Measurements from ENCODE around the gene SHOX. TPM values are rescaled to one million over a fixed set of nuclear protein-coding genes. Genes with fewer than 3 reads are reported as not detected.

Gene SHOX
- total and polyA plus RNA-seq, 12 donors = not detected

DNA sequence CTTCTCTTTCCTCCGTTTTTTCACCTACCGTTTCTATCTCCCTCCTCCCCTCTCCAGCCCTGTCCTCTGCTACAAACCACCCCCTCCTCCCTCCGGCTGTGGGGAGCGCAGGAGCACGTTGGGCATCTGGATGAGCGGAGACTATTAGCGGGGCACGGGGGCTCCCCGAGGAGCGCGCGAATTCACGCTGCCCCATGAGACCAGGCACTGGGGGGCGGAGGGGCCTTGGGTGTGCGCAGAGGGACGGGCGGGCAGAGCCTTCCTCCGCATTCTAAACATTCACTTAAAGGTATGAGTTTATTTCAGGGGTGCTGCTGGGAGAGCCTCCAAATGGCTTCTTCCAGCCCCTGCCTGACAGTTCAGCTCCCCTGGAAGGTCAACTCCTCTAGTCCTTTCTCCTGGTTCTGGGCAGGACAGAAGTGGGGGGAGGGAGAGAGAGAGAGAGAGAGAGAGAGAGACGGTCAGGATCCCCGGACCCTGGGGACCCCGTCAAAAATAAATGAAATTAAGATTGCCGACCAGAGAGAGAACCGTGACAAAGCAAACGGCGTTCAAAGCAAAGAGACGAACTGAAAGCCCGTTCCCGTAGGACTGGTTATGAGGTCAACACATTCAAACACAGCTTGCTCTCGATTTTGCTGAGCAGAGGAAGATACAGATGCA is 5.0 kb downstream of the SHOX start:
- H3K4me3 ChIP-seq = no peak overlapping the region
- H3K9me3 ChIP-seq (replicated peaks in 1 of 3) = no peaks in the 10 kb centered on the region
- H3K27me3 ChIP-seq = peaks cover 83% of the 10 kb centered on the region
- TF ChIP-seq CTCF (IDR thresholded peaks at IDR 0.05) (no peak), POLR2A (IDR thresholded peaks at IDR 0.05) (no peak)
- no peaks in the 10 kb centered on the region for H3K36me3 ChIP-seq (replicated peaks in 1 of 2)
- intact Hi-C loops (cut with DNase I) = no loop called here
- H3K27ac ChIP-seq = no peak overlapping the region
- 1 to 3% (median 2%) methylated on average over 18 to 29 of the region's 29 CpGs for WGBS, 4 donors
- H3K4me1 ChIP-seq (replicated peaks in 1 of 2) = no peaks in the 10 kb centered on the region
- no peak for DNase-seq

DNA sequence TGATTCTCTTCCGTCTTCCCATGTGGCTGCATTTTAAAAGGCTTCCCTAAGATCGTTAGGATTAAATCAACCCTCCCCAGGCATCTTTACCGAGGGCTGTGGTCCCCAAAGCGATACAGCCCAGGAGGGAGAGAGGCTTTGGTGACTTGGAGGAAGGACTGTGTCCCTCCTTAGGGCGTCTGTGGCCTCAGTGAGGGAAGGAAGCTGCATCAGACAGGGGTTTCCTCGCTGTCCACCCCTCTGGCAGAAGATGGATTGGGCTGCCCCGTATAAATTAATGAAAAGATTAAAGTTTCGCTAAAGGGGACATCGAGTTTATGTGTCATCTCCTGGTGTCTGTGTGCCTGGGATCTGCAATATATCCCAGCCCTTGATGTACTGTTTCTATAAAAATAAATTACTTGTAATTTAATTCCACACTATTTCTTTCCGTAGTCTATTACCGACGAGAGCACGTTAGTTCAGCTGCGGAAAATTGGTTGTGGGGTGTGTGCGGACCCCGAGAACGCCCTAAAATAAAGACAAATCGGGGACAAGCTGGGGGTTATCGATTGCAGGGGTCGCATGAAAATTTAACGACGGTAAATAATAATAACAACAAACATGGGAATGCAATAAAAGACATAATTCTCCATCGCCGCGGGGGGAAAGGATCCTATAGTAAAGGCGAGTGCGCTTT is 6.5 kb downstream of the SHOX start:
- 2 to 4% (median 2%) methylated on average over 27 of the region's 27 CpGs for WGBS, 4 donors
- Histone ChIP-seq H3K27ac (no peak overlapping the region), H3K36me3 (replicated peaks in 1 of 2) (no peaks in the 10 kb centered on the region), H3K27me3 (peaks cover 82% of the 10 kb centered on the region), H3K4me3 (no peak overlapping the region), H3K9me3 (replicated peaks in 1 of 3) (no peaks in the 10 kb centered on the region), H3K4me1 (replicated peaks in 1 of 2) (no peaks in the 10 kb centered on the region)
- intact Hi-C loops (cut with DNase I) = no loop called here
- DNase-seq = no peak
- TF ChIP-seq POLR2A (IDR thresholded peaks at IDR 0.05) (no peak), CTCF (IDR thresholded peaks at IDR 0.05) (no peak)

- DNase-seq = peak in 1 of 7 donors; percentile 3
- H3K36me3 ChIP-seq (replicated peaks in 1 of 2) = no peaks in the 10 kb centered on the region
- 3 to 4% (median 4%) methylated on average over 29 of the region's 29 CpGs for WGBS, 4 donors
- H3K4me3 ChIP-seq = no peak overlapping the region
- TF ChIP-seq POLR2A (IDR thresholded peaks at IDR 0.05) = no peak
- TF ChIP-seq CTCF (IDR thresholded peaks at IDR 0.05) = no peak
- no peaks in the 10 kb centered on the region for H3K9me3 ChIP-seq (replicated peaks in 1 of 3)
- no peaks in the 10 kb centered on the region for H3K4me1 ChIP-seq (replicated peaks in 1 of 2)
- H3K27me3 ChIP-seq = peaks cover 77% of the 10 kb centered on the region
- intact Hi-C loops (cut with DNase I) = no loop called here
- H3K27ac ChIP-seq = no peak overlapping the region
These were observed 7.3 kb downstream of the SHOX start for GRCh38 chrX:637660-638481.

DNA sequence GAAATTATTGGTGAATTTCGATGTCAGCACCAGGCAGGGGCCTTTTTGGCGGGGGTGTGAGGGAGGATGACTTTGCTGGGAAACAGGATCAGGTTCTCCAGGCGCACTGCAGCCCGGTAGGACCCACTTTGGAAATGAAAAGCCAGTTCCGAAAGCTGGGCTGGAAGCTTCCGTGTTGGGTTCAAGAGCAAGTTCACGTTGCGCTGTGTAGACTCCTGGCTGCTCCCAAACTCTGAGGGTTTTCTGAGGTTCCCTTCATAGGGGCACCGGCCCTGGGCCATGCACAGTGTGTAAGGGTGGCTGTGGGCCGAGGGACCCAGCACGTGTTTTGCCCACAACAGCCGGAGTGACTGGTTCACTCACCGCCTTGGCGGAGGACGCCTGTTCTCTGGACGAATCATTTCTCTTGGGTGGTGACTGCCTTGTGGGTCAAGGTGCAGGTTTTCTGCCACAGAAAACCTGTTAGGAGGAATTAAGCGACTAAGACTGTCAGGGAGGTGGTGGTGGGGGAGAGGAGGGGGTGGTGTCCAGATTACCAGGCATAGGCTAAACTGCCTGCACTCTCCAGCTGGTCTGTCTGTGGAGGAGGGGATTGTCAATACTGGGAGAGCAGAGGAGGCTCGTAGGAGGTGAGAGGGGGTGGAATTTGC is 8.0 kb downstream of the SHOX start:
- peaks cover 70% of the 10 kb centered on the region for H3K27me3 ChIP-seq
- no peak overlapping the region for H3K4me3 ChIP-seq
- H3K4me1 ChIP-seq (replicated peaks in 1 of 2) = no peaks in the 10 kb centered on the region
- 0 to 6% (median 4%) methylated on average over 12 to 18 of the region's 18 CpGs for WGBS, 4 donors
- no peak for TF ChIP-seq POLR2A (IDR thresholded peaks at IDR 0.05)
- no peak for TF ChIP-seq CTCF (IDR thresholded peaks at IDR 0.05)
- DNase-seq = peak in 2 of 7 donors; percentile 6 to 14
- no peaks in the 10 kb centered on the region for H3K9me3 ChIP-seq (replicated peaks in 1 of 3)
- H3K27ac ChIP-seq = no peak overlapping the region
- no peaks in the 10 kb centered on the region for H3K36me3 ChIP-seq (replicated peaks in 1 of 2)
- intact Hi-C loops (cut with DNase I) = no loop called here
